ENCODE results near the gene C1QTNF9.
"Not testable (repeated sequence)": the region's sequence is repeated elsewhere in the genome, so short reads cannot be mapped to it uniquely, and the experiment has no call there.

C1QTNF9 gene

DNA sequence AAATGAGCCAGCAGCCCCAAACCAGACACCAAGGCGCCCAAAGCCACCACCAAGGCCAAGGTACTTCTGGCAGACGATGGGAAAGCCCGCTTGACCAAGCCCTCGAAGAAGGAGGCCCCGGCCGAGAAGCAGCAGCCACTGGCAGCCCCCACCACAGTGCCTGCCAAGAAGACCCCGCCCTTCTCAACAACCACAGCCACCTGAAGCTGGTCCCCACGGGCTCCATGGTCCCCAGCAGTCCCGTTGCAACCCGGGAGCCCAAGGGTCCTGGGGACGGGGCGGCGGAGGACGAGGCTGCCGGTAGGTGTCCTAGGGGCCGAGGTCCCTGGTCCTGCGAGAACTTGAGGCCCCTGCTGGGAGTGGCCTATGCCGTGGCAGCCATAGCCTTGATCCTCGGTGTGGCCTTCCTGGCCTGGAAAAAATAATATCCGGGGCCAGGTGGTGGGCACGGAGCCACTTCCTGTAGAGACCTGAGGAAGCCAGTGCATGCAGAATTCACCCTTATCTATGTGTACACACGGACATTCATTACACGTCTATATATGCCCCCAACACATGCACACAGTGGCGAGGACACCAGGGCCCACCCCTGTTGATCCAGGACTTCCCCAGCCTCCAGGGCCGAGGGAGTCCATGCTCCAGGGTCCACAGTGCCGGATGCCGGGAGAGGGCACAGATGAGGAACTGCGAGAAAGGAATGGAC lies 13.8 kb downstream of the C1QTNF9 start:
- H3K4me3 ChIP-seq (ENCODE audit: low read length) = no peak overlapping the region
- no peak for TF ChIP-seq ZNF274 (IDR thresholded peaks at IDR 0.05; ENCODE audit: low read depth, low read length)

DNA sequence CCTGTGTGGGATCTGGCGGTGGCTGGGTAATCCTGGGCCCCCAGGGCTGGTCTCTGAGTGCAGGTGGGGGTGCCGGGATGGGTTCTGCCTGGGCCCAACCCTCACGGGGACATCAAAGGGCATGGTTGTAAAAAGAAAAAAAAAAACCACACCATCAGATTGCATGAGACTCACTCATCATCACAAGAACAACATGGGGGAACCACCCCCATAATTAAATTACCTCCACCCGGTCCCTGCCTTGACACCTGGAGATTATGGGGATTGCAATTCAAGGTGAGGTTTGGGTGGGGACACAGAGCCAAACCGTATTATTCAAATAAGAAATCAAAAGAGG lies 14.3 kb downstream of the C1QTNF9 start:
- H3K4me3 ChIP-seq (ENCODE audit: low read length) = no peak overlapping the region
- no peak for TF ChIP-seq ZNF274 (IDR thresholded peaks at IDR 0.05; ENCODE audit: low read depth, low read length)

DNA sequence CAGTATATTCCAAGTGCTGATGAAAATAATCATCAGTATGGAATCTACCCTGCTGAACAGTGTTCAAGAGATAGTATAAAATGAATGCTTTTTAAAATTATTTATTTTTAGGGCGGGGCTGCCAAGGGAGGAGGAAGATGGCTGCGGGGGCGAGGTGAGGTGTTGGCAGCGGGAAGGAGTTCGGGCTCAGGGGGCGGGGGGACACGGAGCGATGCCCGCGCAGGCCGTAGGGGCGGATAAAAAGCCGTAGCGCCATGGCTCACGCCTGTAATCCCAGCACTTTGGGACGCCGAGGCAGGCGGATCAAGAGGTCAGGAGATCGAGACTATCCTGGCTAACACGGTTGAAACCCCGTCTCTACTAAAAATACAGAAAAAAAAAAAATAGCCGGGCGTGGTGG lies 18.2 kb downstream of the C1QTNF9 start:
- H3K4me3 ChIP-seq (ENCODE audit: low read length) = not testable (repeated sequence)

DNA sequence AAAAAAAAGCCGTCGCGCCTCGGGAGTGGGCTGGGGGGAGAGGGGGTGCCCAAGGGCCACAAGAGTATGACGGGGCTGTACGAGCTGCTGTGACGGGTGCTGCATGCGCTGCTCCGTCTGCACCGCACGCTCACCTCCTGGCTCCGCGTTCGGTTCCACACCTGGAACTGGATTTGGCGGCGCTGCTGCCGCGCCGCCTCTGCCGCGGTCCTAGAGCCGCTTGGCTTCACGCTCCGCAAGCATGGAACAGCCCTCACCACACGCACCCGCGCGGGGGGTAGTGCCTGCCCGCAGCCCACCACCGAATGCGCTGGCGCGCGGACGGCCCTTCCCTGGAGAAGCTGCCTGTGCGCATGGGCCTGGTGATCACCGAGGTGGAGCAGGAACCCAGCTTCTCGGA lies 18.8 kb downstream of the C1QTNF9 start:
- H3K4me3 ChIP-seq (ENCODE audit: low read length) = no peak overlapping the region
- no peak for TF ChIP-seq ZNF274 (IDR thresholded peaks at IDR 0.05; ENCODE audit: low read depth, low read length)

DNA sequence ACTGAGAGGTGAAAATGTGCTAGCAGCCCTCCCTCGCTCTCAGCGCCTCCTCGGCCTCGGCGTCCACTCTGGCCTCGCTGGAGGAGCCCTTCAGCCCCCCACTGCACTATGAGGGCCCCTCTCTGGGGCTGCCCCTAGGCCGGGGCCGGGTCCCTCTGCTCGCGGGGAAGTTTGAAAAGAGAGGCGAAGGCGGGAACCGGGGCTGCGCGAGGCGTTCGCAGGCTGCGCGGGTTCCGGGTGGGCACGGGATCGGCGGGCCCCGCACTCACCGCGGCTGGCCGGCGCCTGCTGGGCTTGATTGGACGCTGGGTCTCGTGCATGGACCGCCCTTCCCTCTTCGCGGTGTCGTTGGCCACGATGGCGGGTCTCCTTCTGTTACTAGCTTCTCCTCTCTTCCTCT lies 29.3 kb downstream of the C1QTNF9 start:
- no peak for TF ChIP-seq ZNF274 (IDR thresholded peaks at IDR 0.05; ENCODE audit: low read depth, low read length)
- H3K4me3 ChIP-seq (ENCODE audit: low read length) = no peak overlapping the region

DNA sequence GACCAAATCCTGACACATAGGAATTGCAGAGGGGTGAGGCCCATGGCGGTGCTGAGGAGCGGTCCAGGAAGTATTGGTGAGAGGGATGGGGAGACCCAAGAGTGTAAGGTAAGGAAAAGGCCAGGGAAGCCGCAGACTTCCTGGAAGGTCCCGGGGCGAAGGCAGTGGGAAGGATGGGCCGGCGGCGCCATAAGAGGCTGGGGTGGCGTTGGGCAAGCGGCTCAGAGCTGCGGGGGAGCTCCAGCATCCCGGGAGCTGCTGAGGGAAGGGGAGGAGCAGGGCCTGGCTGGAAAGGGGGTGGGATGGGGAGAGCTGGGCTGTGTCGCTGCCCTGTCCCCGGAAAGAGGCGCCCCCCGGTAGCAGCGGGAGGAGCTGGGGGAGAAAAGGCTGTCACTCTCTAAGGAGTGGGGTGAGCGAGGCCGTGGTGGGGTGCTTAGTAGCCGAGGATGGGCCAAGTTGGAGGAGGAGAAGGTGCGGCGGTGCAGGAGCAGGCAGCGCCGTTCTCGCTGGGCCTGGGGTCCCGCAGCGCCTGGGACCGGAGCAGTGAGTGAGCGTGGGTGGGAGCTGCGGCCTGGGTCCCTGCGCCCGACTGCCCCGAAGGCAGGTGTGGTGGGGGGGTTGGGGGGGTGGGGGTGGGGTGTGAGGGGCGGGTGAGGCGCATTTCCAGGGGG lies 30.7 kb downstream of the C1QTNF9 start:
- H3K4me3 ChIP-seq (ENCODE audit: low read length) = no peak overlapping the region
- no peak for TF ChIP-seq ZNF274 (IDR thresholded peaks at IDR 0.05; ENCODE audit: low read depth, low read length)

DNA sequence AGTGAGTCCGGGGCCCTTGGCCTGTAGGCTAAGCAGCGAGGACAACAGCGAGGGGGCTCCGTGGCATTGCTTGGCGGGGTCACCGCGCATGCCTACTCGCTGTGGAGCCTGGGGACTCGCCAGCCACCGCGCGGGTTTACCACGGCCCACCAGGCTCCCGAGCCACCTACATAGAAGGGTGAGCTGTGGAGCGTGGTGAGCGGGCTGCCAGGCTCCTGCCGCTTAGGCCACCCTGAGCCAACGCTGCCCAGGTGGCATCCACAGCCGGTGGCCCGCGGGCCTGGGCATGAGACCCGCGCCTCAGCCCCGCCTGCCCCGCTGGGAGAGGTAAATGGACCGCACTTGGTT lies 31.2 kb downstream of the C1QTNF9 start:
- TF ChIP-seq ZNF274 (IDR thresholded peaks at IDR 0.05; ENCODE audit: low read depth, low read length) = no peak

DNA sequence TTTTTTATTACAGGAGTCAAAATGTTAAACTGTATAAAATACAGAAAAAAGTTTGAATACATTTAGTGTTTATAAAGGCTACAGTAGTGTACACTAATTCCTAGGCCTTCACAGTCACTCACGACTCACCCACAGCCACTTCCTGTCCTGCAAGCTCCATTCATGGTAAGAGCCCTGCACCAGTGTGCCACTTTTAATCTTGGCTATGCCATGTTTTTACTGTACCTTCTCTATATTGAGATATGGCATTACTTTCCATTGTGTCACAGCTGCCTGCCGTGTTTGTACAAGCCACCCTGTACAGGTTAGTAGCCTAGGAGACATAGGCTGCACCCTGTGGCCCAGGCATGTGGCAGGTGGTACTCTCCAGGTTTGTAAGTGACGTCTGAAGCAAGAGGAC lies 32.1 kb downstream of the C1QTNF9 start:
- no peak for TF ChIP-seq ZNF274 (IDR thresholded peaks at IDR 0.05; ENCODE audit: low read depth, low read length)

More for the DNA sequence above, 31.2 kb downstream of the C1QTNF9 start:
- H3K4me3 ChIP-seq (ENCODE audit: low read length) = no peak overlapping the region

DNA sequence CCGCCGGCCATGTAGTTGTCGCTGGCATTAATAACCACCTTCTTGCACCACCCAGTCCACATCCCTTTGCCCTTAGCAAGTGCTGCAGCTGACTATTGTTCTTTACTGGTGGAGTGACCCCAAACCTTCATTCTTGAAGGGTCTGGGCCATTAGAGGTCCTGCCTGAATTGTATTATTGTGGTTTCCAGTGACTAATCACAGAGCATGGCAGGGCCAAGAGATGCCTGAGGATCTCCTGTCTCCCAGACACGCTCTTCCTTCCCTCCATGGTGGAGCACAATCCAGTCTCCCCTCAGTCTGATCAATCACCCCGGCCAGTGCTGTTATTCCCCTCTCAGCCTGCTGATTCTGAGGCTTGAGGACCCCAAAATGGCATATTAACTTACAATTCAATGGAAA lies 39.0 kb downstream of the C1QTNF9 start:
- H3K4me3 ChIP-seq (ENCODE audit: low read length) = no peak overlapping the region

More for the DNA sequence above, 32.1 kb downstream of the C1QTNF9 start:
- no peak overlapping the region for H3K4me3 ChIP-seq (ENCODE audit: low read length)

DNA sequence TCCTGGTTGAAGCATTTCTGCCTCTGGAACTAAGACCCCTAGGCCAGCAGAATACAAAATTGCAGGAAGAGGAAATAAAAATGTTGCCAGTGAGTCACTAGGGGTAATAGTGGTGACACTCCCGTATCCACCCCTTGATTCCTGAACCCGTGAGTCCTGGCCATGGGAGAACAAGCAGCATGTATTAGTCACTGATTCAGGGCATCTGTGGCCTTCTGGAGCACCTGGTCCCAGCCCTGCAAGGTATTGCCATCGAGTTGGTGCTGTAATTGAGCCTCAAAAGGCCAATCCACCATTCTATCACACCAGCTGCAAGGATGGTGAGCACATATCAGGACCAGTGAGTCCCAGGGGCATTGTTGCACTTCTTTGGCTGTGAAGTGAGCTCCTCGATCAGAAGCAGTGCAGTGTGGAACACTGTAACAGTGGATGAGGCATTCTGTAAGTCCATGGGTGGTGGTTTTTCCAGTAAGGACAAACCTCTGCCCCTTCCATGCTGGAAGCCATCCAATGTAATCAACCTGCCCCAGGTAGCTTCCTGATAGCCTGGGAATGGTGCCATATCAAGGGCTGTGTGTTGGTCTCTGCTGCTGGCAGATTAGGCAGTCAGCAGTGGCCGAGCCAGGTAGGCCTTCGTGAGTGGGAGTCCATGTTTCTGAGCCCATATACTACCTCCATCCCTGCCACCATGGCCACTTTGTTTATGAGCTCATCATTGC lies 39.6 kb downstream of the C1QTNF9 start:
- H3K4me3 ChIP-seq (ENCODE audit: low read length) = no peak overlapping the region
- no peak for TF ChIP-seq ZNF274 (IDR thresholded peaks at IDR 0.05; ENCODE audit: low read depth, low read length)

More for the DNA sequence above, 39.0 kb downstream of the C1QTNF9 start:
- TF ChIP-seq ZNF274 (IDR thresholded peaks at IDR 0.05; ENCODE audit: low read depth, low read length) = no peak

DNA sequence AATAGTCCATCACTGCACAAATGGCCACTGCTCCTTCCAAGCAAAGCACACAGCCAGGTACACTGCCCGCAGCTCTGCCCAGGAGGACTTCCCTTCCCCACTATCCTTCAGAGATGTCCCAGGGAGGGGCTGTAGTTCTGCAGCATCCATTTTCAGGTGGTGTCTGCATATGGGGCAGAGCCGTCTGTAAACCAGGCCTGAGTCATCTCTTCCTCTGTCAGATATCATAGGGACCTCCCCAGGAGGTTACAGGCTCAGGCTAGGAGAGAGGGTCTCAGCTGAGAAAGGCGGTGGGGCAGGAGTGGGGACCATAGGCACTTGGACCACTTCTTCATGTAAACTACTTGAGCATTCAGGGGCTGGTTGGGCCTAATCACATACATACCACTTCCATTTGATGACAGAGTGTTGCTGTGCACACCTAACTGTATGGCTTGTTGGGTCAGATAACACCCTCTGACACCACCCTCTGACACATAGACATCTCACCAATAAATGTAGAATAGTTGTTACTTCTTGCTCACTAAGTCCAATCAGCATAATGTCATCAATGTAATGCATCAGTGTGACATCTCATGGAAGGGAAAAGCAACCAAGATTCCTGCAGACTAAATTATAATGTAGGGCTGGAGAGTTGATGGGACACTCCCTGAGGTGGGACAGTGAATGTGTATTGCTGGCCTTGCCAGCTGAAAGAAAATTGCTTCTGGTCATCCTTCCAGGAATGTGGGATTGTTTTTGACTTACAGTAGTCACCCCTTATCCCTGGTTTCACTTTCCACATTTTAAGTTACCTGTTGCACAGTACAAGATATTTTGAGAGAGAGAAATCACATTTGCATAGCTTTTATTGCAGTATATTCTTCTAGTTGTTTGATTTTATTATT lies 40.6 kb downstream of the C1QTNF9 start:
- not testable (repeated sequence) for H3K4me3 ChIP-seq (ENCODE audit: low read length)

DNA sequence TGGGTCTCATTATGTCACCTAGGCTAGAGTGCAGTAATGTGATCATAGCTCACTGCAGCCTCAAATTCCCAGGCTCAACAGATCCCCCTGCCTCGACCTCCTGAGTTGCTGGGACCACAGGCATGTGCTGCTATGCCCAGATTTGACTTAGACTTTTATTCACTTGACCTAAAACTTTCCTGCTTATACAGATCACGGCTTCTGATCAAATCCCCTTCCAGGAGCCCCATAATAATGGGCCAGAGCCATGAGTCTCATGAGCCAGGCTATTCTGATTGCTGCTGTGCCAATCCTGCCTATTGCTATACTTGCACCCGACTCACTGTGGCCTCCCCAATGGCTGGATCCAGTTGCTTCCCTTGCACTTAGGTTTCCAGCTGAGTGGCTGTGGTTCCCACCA lies 42.0 kb downstream of the C1QTNF9 start:
- no peak for TF ChIP-seq ZNF274 (IDR thresholded peaks at IDR 0.05; ENCODE audit: low read depth, low read length)

DNA sequence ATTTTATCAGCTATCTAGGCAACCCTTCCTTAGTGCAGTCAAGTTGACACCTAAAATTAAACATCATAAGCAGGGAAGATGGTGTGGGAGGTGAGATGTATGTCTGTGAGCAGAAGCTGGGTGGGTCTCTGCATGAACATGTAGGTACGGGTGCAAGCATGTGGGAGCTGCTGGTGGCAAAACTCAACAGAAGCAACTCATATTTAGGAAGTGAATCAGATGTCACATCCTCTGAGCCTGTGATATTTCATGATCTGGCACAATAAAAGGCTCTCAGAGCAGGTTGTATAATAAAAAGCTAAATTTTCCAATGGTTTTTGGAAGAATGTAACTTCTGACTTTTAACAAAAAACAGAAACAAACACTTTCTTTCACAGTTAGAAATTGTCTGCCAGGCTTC lies 44.4 kb downstream of the C1QTNF9 start:
- TF ChIP-seq ZNF274 (IDR thresholded peaks at IDR 0.05; ENCODE audit: low read depth, low read length) = no peak
- no peak overlapping the region for H3K4me3 ChIP-seq (ENCODE audit: low read length)

More for the DNA sequence above, 42.0 kb downstream of the C1QTNF9 start:
- H3K4me3 ChIP-seq (ENCODE audit: low read length) = no peak overlapping the region

DNA sequence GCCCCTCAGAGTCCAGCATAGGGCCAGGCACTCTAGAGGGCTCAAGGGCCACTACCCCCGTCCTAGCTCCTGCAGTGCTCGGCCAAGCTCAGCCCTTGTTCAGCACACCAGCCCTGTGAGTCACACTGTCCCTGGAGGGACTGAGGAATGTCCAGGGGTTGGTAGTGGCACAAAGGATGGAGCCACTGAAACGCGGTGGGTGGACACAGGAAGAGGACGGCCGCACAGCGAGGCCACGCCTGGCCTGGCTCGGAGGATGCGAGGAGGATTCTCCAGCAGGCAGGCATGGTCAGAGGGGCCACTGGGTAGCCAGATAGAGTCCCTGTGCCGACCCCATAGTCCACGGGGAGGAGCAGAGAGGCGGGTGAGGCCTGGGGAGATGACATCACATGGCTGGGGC lies 45.7 kb downstream of the C1QTNF9 start:
- TF ChIP-seq ZNF274 (IDR thresholded peaks at IDR 0.05; ENCODE audit: low read depth, low read length) = no peak
- no peak overlapping the region for H3K4me3 ChIP-seq (ENCODE audit: low read length)
